Sciatic nerve (tissue), 2 donors: Measurements from ENCODE around the gene INSIG1. TPM values are rescaled to one million over a fixed set of nuclear protein-coding genes. Genes with fewer than 3 reads are reported as not detected.

ENCODE experiments used
- ATAC-seq: fragments of 200-7000 bp; cut with Tn5 transposase; one replicate; pipeline ENCODE4 v1.9.1; 2020; ENCODE audit warnings: mild to moderate bottlenecking, moderate library complexity
- DNase-seq: peaks from one replicate; pipeline ENCODE4 v3.0.0-alpha.2; 2020; ENCODE audit warnings: low spot score
- intact Hi-C: fragments of 100-400 bp; cut with DNase I; formaldehyde crosslinking; loops from one replicate; pipeline ENCODE4 v1.14.2; 2022
- total RNA-seq: library from RNA; stranded (reverse); fragmentation: NEBNext Ultra II Directional; extraction: Animal tissue kit (Norgen Biotek cat#: 25700); gene quantifications from one replicate; pipeline ENCODE4 v1.2.1, GENCODE V29; 2021
- donor health status: DM: no; HTN: no; CAD: no.
- donor health status: DM: no; HTN: no; CAD: no.

INSIG1 gene
- total RNA-seq, 1 donor from 2014 or later = 116 TPM

- ATAC-seq (no peak), DNase-seq (no peak)
- intact Hi-C loops = no loop called here
Observed at GRCh38 chr7:155263581-155264143, 34.0 kb upstream of the INSIG1 start.

GRCh38 chr7:155265144-155265543 is 32.5 kb upstream of the INSIG1 start:
- intact Hi-C loops = no loop called here

GRCh38 chr7:155265961-155266360 is 31.7 kb upstream of the INSIG1 start:
- ATAC-seq (no peak), DNase-seq (no peak)
- intact Hi-C loops = no loop called here

More at GRCh38 chr7:155265144-155265543, 32.5 kb upstream of the INSIG1 start:
- no peak for DNase-seq
- no peak for ATAC-seq

GRCh38 chr7:155266440-155266839 is 31.2 kb upstream of the INSIG1 start:
- ATAC-seq (no peak), DNase-seq (no peak)
- intact Hi-C loops = no loop called here

GRCh38 chr7:155267023-155267422 is 30.7 kb upstream of the INSIG1 start:
- DNase-seq (no peak), ATAC-seq (no peak)
- intact Hi-C loops = no loop called here

- DNase-seq = no peak
- intact Hi-C loops = no loop called here
- ATAC-seq = no peak
Observed at GRCh38 chr7:155267436-155267835, 30.2 kb upstream of the INSIG1 start.

- DNase-seq = no peak
- ATAC-seq = no peak
- intact Hi-C loops = no loop called here
Observed at GRCh38 chr7:155268211-155268610, 29.5 kb upstream of the INSIG1 start.

DNA sequence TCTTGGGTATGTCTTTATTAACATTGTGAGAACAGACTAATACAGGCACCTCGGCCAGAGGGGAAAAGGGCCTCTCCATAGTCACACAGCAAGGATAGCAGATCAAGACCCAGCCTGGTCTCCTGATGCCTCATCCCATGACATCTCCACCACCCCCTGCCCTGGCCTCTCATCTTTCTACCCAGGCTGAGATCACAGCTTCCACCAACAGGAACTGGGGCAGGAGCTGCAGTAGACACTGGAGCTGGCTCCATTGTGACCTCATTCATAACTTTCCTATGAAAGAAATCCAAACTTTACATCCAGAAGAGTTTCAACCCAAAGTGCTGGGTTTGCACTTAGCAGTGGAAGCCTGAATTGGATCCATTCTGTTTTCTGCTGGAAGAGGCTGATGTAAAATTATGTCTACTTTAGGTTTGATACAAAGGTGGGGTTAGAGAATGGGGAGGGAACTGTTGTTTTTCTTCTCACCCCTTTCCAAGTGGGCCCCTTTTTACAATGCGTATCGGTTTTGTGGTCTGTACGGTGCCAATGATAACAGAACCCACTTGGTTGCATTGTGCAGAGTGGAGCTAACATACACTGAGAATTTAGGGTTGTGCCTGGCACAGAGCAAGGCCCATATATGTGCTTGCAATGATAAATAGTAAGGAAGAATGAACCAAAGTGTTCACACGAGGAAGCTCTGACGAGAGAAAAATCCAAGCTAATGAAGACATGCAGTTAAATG is 28.6 kb upstream of the INSIG1 start:
- ATAC-seq = no peak
- DNase-seq = no peak
- intact Hi-C loops = no loop called here

- intact Hi-C loops = no loop called here
- ATAC-seq (no peak), DNase-seq (no peak)
Observed at GRCh38 chr7:155269766-155270585, 27.7 kb upstream of the INSIG1 start.

- intact Hi-C loops = no loop called here
- ATAC-seq = no peak
- DNase-seq = no peak
Observed at GRCh38 chr7:155270861-155271260, 26.8 kb upstream of the INSIG1 start.

DNA sequence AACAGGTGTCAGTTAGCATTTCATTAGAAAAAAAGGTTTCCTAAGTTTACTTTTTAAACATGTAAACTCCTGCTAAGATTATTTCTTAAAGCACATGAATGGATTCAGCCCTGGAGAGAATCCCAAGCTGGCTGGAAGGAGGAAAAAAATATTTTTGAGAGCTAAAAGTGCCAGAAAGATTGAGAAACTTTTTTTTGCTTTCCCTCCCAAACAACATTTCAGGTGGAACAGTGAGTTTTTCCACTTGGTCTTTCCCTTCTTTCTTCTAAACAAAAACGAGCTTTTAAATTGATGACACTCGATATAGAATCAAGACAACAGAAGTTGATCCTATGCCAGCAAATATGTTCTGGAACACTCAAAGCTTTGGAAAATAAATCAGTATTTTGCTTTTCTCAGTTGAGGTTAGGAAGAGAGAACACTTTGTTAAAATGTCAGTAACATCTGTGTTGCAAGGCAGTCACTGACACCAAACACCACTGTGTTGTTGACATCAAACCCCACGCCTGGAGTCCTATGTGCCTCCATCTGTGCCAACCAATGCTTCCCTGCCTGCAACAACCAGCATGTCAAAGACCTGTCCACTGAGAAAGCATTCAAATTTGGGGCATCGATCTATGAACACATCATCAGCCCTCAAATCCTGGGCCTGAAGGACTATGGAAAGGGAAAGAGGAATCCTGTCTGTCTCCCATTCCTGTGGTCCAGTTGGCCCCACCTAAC is 22.9 kb upstream of the INSIG1 start:
- ATAC-seq (peak; percentile 60), DNase-seq (no peak)
- intact Hi-C loops = no loop called here

DNA sequence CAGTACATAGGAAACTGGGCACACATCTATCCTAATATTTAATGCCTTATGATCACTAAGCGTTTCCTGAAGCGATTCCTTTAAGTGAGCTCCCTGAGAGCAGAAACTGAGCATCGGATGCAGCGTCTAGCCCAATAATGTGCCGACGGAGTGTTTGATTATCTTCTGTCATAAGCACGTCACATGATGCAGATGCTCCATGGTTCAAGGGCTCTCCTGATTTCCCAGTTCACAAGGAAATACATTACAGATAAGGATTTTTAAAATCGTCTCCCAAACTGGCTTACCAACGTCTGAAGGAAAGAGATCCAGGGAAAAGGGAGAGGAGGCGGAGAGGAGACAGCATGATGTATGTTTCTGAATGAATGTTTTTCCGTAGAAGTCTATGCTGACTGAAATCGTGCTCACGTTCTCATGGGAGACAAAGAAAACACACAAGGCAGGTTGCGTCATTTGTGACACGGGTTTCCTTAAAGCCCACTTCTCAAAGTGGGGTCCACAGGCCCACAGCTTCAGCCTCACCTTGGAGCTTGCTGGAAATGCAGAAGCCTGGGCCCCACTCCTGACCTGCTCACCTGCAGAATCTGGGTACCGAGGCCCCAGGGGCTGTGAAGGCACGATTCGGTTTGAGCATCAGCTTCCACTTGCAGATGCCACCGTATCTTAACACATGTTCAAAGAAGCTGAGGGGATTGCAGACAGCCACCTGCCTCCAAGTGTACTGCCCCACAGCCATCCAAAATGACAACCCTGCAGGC is 21.5 kb upstream of the INSIG1 start:
- no peak for DNase-seq
- ATAC-seq = no peak
- intact Hi-C loops = no loop called here

DNA sequence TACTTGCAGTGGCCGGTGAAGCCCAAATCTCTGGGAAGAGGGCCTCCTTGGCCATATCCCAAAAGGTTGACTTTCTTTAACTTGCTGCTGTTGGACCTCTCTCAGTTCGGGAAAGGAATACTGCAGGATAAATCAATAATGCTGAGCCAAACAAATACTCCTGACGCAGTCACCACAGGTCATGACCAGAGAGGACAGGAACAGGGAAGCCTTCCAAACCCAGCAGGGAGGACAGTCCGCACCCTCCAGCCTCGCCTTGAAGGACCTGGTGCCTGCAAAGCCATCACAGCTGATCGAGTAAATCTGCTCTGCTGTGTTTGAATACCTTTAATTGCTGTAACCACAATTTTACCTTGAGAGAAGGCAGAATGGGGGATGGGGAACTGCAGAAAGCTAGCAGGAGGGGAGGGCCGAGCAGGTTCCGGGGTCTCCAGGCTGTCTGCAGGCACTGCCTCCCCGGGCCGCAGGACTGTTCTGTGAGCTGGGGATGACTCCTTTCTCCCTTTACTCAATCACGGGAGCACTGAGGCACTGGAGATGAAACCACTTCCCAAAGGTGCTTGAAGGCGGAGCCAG is 20.8 kb upstream of the INSIG1 start:
- DNase-seq (no peak), ATAC-seq (no peak)
- intact Hi-C loops = no loop called here

DNA sequence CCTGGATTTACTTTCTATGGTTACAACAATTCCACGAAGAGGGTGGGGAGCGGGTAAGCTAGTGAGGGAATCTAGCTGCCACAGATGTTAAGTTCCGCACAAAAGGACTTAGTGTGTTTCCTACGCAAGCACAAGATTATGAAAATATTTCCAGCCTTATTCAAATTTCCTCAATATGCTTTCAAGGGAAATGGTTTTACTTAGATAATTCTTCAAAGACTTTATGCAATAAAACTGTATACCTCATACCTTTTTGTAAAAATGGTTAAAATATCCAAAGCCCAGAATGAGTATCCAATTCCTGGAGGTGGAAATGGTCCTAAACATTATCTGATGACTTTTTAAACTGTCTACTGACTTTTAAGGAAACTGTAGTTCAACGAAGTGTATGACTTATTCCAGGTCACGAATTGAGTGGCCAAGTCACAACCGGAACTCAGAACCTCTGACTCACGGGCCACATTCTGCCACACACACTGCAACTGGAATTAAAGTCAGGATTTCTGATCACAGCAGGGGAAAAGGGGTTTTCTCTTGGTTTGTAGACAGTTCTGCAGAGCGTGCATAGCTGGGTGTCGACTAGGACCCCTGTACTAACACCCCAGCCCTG is 20.2 kb upstream of the INSIG1 start:
- intact Hi-C loops = no loop called here
- ATAC-seq (no peak), DNase-seq (no peak)

DNA sequence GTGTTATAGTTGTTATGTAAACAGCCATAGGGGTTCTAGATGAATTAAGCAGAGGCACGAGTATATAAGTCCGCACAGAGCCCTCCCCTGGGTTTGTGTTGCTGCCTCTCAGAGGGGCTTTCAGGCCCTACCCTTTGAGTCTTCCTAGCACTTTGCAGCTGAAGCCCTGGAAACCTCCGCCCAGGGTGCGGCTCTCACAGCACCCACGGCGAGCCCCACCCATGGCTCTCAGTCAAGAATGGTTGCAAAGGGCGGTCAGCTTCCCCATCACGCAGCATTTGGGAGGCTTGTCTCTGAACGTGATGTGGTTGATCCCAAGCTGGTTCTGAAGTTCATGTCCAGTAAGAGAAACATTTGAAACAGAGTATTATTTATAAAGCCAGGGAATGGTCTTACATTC is 18.8 kb upstream of the INSIG1 start:
- DNase-seq = no peak
- intact Hi-C loops = no loop called here
- no peak for ATAC-seq

DNA sequence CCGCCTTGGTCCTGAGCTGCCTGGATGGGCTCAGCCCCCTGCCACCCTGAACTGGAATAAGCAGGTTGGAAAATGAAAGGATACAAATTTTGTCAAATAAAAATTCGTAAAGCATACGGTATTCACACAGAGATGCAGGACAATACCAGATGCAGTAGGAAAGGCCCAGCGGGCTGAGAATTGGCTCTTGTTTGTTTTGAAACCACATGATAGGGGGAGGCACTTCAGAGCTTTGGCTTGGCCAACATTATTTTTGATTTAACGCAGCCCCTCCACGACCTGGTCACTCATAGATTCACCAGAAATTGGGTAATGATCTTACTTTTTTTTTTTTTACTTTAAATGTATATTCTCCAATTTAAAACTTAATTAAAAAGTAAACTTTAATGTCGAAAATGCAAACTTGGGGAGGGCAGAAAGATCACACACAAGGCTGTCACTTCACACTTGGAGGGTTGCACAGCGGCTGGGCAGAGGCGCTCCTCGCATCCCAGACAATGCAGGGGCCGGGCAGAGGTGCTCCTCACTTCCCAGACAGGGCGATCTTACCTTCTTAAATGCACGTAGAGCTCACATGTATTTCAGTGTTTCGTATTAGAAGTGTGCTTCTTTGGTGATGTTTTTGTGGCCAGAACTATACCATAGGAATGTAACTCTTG is 17.8 kb upstream of the INSIG1 start:
- no peak for ATAC-seq
- intact Hi-C loops = no loop called here
- DNase-seq = no peak
